Stimulated activated naive CD8-positive, alpha-beta T cell treated with anti-CD3 and anti-CD28 coated beads, Interleukin-15, amount 100 ng/mL, for 72 hours (primary cell): Measurements from ENCODE around the gene WDR64.
"Not testable (repeated sequence)": the region's sequence is repeated elsewhere in the genome, so short reads cannot be mapped to it uniquely, and the experiment has no call there.

Experiments used
- ATAC-seq: fragments of 150-1000 bp; cut with Tn5 transposase; 2 replicates; pipeline ENCODE4 v1.10.0; 2021; ENCODE audit warnings: mild to moderate bottlenecking, moderate library complexity
- DNase-seq, 2 donors: peaks; one replicate each; pipeline ENCODE4 v3.0.0; 2021 to 2022
- H3K27ac Mint-ChIP-seq, 2 donors: one replicate each; pipeline ENCODE4 v1.8.0; 2022; ENCODE audit warnings: mild to moderate bottlenecking in 2 of 2, mixed read lengths in 2 of 2, moderate library complexity in 2 of 2
- H3K27me3 Mint-ChIP-seq: one replicate; pipeline ENCODE4 v1.8.0; 2022; ENCODE audit warnings: mixed read lengths
- H3K4me1 Mint-ChIP-seq: one replicate; pipeline ENCODE4 v1.8.0; 2022; ENCODE audit warnings: mild to moderate bottlenecking, mixed read lengths
- H3K4me3 Mint-ChIP-seq, 2 donors: one replicate each; pipeline ENCODE4 v1.8.0; 2022; ENCODE audit warnings: mild to moderate bottlenecking in 2 of 2, mixed read lengths in 2 of 2, moderate library complexity in 1 of 2
- H3K9me3 Mint-ChIP-seq, 2 donors: one replicate each; pipeline ENCODE4 v1.8.0; 2022; ENCODE audit warnings: mixed read lengths in 2 of 2

The WDR64 gene

GRCh38 chr1:241640149-241640866 lies 11.8 kb upstream of the WDR64 start, which contains the start of the genes CHML and OPN3:
TSS of gene CHML (minus strand) at chr1:241640369. CDS start at chr1:241635766, 4,603 bp downstream.
TSS of gene OPN3 (minus strand) at chr1:241640369. CDS start at chr1:241640254, 115 bp downstream.
- peak; percentile 90 to 92 for DNase-seq
- Mint-ChIP-seq H3K27me3 (no peaks in the 10 kb centered on the region), H3K4me1 (peaks cover 52% of the 10 kb centered on the region), H3K27ac (peak within 1 kb of the TSS; percentile 91 to 93), H3K4me3 (peak within 1 kb of the TSS; percentile 81 to 89), H3K9me3 (peaks cover 11 to 19% of the 10 kb centered on the region in 2 donors)
- ATAC-seq: peak; percentile 97

- Mint-ChIP-seq H3K4me1 (peaks cover 47% of the 10 kb centered on the region), H3K27me3 (no peaks in the 10 kb centered on the region), H3K4me3 (peak overlapping the region; percentile 72 to 78), H3K27ac (peak overlapping the region; percentile 55 to 88), H3K9me3 (peaks cover 11 to 19% of the 10 kb centered on the region in 2 donors)
- DNase-seq (no peak), ATAC-seq (no peak)
These were observed 11.0 kb upstream of the WDR64 start for GRCh38 chr1:241640867-241641622.

GRCh38 chr1:241641773-241642592 lies 10.1 kb upstream of the WDR64 start:
- Mint-ChIP-seq H3K4me3 (no peak overlapping the region), H3K27ac (no peak overlapping the region), H3K9me3 (peaks cover 11 to 19% of the 10 kb centered on the region in 2 donors), H3K4me1 (peaks cover 39% of the 10 kb centered on the region), H3K27me3 (no peaks in the 10 kb centered on the region)
- DNase-seq (no peak), ATAC-seq (no peak)

- H3K27ac Mint-ChIP-seq: no peak overlapping the region
- H3K4me3 Mint-ChIP-seq: no peak overlapping the region
- H3K27me3 Mint-ChIP-seq: no peaks in the 10 kb centered on the region
- ATAC-seq (no peak), DNase-seq (no peak)
- H3K9me3 Mint-ChIP-seq: peaks cover 11 to 19% of the 10 kb centered on the region in 2 donors
- H3K4me1 Mint-ChIP-seq: peaks cover 33% of the 10 kb centered on the region
These were observed 9.5 kb upstream of the WDR64 start for GRCh38 chr1:241642593-241642944.

GRCh38 chr1:241644259-241644658 lies 7.8 kb upstream of the WDR64 start:
- no peak for ATAC-seq
- no peak overlapping the region for H3K4me3 Mint-ChIP-seq
- no peak overlapping the region for H3K27ac Mint-ChIP-seq
- H3K4me1 Mint-ChIP-seq: peaks cover 18% of the 10 kb centered on the region
- DNase-seq: no peak
- H3K27me3 Mint-ChIP-seq: no peaks in the 10 kb centered on the region
- peaks cover 11 to 19% of the 10 kb centered on the region in 2 donors for H3K9me3 Mint-ChIP-seq

GRCh38 chr1:241645199-241645598 lies 6.9 kb upstream of the WDR64 start:
- ATAC-seq (no peak), DNase-seq (no peak)
- H3K27me3 Mint-ChIP-seq: no peaks in the 10 kb centered on the region
- no peak overlapping the region for H3K4me3 Mint-ChIP-seq
- H3K9me3 Mint-ChIP-seq: peaks cover 11 to 19% of the 10 kb centered on the region in 2 donors
- H3K4me1 Mint-ChIP-seq: peaks cover 18% of the 10 kb centered on the region
- H3K27ac Mint-ChIP-seq: no peak overlapping the region

GRCh38 chr1:241646201-241646600 lies 5.9 kb upstream of the WDR64 start:
- ATAC-seq: no peak
- DNase-seq: no peak
- peaks cover 11% of the 10 kb centered on the region for H3K4me1 Mint-ChIP-seq
- no peaks in the 10 kb centered on the region for H3K27me3 Mint-ChIP-seq
- H3K27ac Mint-ChIP-seq: no peak overlapping the region
- H3K4me3 Mint-ChIP-seq: no peak overlapping the region
- H3K9me3 Mint-ChIP-seq: peaks cover 11 to 19% of the 10 kb centered on the region in 2 donors

- Mint-ChIP-seq H3K9me3 (peaks cover 0 to 8% of the 10 kb centered on the region in 2 donors), H3K27me3 (no peaks in the 10 kb centered on the region), H3K27ac (no peak overlapping the region), H3K4me1 (peaks cover 11% of the 10 kb centered on the region), H3K4me3 (no peak overlapping the region)
- ATAC-seq (peak; percentile 55), DNase-seq (no peak)
These were observed 4.4 kb upstream of the WDR64 start for GRCh38 chr1:241647658-241648057.

- H3K27me3 Mint-ChIP-seq: no peaks in the 10 kb centered on the region
- H3K9me3 Mint-ChIP-seq: peaks cover 4% of the 10 kb centered on the region in 2 donors
- peaks cover 10% of the 10 kb centered on the region for H3K4me1 Mint-ChIP-seq
- no peak overlapping the region for H3K4me3 Mint-ChIP-seq
- no peak overlapping the region for H3K27ac Mint-ChIP-seq
- ATAC-seq: no peak
- DNase-seq: no peak
These were observed 3.9 kb upstream of the WDR64 start for GRCh38 chr1:241648159-241648558.

- Mint-ChIP-seq H3K27ac (no peak overlapping the region), H3K4me1 (no peaks in the 10 kb centered on the region), H3K9me3 (peaks cover 0 to 4% of the 10 kb centered on the region in 2 donors)
These were observed 1.9 kb downstream of the WDR64 start for GRCh38 chr1:241654019-241654418.

GRCh38 chr1:241654641-241655040 lies 2.6 kb downstream of the WDR64 start:
- H3K4me1 Mint-ChIP-seq: no peaks in the 10 kb centered on the region
- H3K27me3 Mint-ChIP-seq: no peaks in the 10 kb centered on the region
- ATAC-seq: no peak
- H3K27ac Mint-ChIP-seq: no peak overlapping the region
- no peak overlapping the region for H3K4me3 Mint-ChIP-seq
- peaks cover 0 to 4% of the 10 kb centered on the region in 2 donors for H3K9me3 Mint-ChIP-seq
- no peak for DNase-seq

More at GRCh38 chr1:241654019-241654418, 1.9 kb downstream of the WDR64 start:
- no peaks in the 10 kb centered on the region for H3K27me3 Mint-ChIP-seq
- no peak overlapping the region for H3K4me3 Mint-ChIP-seq
- no peak for DNase-seq
- no peak for ATAC-seq

- no peak overlapping the region for H3K4me3 Mint-ChIP-seq
- H3K4me1 Mint-ChIP-seq: no peaks in the 10 kb centered on the region
- H3K27me3 Mint-ChIP-seq: no peaks in the 10 kb centered on the region
- DNase-seq (no peak), ATAC-seq (no peak)
- H3K27ac Mint-ChIP-seq: no peak overlapping the region
- no peaks in the 10 kb centered on the region for H3K9me3 Mint-ChIP-seq
These were observed 6.2 kb downstream of the WDR64 start for GRCh38 chr1:241658081-241658793.

GRCh38 chr1:241659016-241659415 lies 6.9 kb downstream of the WDR64 start:
- H3K27me3 Mint-ChIP-seq, H3K27ac Mint-ChIP-seq, H3K4me3 Mint-ChIP-seq, H3K9me3 Mint-ChIP-seq, ATAC-seq, H3K4me1 Mint-ChIP-seq, DNase-seq: not testable (repeated sequence)

- no peaks in the 10 kb centered on the region for H3K27me3 Mint-ChIP-seq
- ATAC-seq (no peak), DNase-seq (no peak)
- H3K4me1 Mint-ChIP-seq: no peaks in the 10 kb centered on the region
- no peak overlapping the region for H3K4me3 Mint-ChIP-seq
- no peaks in the 10 kb centered on the region for H3K9me3 Mint-ChIP-seq
- no peak overlapping the region for H3K27ac Mint-ChIP-seq
These were observed 8.4 kb downstream of the WDR64 start for GRCh38 chr1:241660424-241660972.

GRCh38 chr1:241666419-241666818 lies 14.3 kb downstream of the WDR64 start:
- Mint-ChIP-seq H3K4me1 (peaks cover 26% of the 10 kb centered on the region), H3K27ac (no peak overlapping the region), H3K9me3 (peaks cover 0 to 9% of the 10 kb centered on the region in 2 donors), H3K4me3 (no peak overlapping the region), H3K27me3 (no peaks in the 10 kb centered on the region)
- ATAC-seq: no peak
- DNase-seq: no peak
